HG02610 (cell line): Measurements from ENCODE around the gene MTRF1.

Source experiments
- ATAC-seq: cut with Tn5 transposase; IDR thresholded peaks from one replicate; pipeline ENCODE4 v1.9.1; 2021; ENCODE audit warnings: mild to moderate bottlenecking, moderate library complexity; ENCODE audit not compliant: unreplicated experiment

The MTRF1 gene

DNA sequence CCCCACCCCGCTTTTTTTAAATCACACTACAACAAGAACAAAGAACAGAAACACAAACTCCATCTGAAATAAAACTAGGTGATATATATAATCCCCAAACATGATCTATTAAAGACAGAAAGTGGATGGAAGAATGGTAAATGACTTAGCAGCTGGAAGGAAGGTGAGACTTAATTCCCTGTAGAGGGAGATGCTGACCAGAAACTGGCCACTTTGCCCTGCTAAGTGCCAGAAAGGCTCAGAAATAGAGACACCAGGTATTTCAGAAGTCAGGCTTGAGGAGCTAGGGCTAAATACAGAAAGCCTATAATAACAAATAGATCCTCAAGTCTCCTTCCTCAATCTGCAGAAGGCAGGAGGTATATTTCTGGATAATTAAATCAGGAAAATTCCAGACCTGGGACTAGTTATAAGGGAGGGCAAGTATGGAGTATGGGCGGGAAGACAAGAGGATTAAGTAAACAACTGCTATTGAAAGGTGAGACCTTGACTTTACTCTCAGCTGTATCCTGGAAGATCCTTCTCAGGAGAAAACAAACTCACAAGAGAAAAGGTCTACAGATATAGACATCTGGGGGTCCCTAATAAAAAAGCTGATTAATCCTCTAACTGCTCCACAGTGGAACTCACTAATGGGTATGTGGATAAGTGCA, 32.2 kb downstream of the MTRF1 start:
- no peak for ATAC-seq

DNA sequence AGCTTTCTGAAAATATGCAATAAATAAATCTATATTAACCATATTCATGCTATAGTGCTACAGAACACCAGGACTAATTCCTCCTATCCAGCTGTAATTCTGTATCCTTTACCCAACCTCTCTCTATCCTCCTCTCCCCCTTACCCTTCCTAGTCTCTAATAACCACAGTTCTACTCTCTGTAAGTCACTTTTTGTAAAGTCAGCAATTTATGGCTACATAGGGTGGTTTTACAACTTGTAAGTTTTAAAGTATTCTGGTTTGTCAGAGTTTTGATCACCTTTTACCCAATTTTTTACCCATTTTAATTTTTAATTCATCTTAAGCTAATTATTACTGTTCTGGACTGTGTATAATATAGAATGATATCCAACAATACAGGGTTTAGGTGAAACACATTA, 34.0 kb downstream of the MTRF1 start:
- ATAC-seq = no peak

DNA sequence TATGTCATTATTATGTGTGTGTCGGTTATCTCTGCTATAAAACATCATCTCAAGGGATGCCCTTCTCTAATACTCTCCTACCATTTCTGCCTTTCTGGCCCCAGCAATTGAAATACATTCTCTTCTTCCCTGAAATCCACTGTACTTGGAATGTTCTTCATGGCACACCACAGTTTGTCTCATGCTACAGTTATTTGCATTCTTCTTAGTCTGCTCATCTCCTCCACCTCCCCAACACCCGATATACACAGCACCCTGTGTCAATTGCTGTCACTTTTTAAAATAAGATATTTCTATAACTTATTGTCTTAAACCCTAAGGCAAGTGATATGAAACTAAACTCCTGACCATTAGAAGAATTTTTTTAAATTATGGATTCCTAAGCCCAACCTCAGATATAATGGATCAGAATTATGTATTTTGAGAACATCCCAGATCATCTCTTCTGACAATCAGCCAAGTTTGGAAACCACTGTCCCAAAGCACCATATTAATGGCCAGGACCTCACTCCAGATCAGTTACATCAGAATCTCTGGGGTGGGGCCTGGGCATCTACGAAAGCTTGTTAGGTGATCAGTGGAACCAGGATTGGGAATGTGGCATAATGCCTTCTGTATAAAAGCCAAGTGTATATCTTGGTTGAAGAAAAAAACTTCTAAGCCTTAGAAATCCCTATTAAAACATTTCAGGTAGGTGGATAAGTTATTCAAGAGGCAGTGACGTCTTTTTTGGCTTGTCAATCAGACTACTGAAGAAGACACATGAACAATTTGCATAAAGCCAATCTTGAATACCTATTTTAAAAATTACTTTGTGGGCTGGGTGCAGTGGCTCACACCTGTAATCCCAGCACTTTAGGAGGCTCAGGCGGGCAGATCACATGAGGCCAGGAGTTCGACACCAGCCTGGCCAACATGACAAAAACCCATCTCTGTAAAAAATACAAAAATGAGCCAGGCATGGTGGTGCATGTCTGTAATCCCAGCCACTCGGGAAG, 39.0 kb downstream of the MTRF1 start:
- ATAC-seq = no peak

GRCh38 chr13:41222259-41222852, 41.0 kb downstream of the MTRF1 start:
- ATAC-seq = peak; percentile 80

- ATAC-seq = no peak
These were observed 43.0 kb downstream of the MTRF1 start for GRCh38 chr13:41220401-41220800.

GRCh38 chr13:41216160-41216559, 47.2 kb downstream of the MTRF1 start:
- no peak for ATAC-seq

- no peak for ATAC-seq
These were observed 49.5 kb downstream of the MTRF1 start for GRCh38 chr13:41213919-41214318.

DNA sequence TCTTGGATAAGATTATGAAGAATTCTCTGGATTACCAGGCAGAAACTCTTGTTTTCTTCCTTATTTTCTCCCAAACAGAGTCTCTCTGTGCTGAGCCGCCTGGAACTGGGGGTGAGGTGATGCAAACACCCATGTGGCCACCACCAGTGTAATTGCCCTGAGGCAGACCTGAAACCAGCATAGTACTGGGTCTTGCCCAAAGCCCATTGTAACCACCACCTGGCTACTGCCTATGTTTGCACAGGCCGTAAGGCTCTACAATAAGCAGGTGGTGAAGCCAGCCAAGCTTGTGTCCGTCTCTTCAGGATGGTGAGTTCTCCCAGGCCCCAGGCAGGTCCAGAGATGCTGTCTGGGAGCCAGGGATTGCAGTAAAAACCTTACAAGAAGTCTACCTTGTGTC, 50.1 kb downstream of the MTRF1 start:
- ATAC-seq = no peak

GRCh38 chr13:41212881-41213280, 50.5 kb downstream of the MTRF1 start:
- ATAC-seq = no peak

DNA sequence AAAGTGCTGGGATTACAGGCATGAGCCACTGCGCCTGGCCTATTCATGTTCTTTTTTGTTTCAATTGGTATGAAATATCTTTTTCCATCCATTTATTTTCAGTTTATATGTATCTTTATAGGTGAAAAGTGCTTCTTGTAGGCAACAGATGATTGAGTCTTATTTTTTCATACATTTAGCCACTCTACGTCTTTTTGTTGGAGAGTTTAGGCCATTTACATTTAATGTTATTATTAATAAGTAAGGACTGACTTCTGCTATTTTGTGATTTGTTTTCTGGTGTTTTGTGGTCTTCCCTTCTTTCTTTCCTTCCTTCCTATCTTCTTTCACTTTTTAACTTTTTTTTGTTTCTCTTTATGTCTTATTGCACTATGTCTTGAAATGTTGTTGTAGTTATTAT, 52.3 kb downstream of the MTRF1 start:
- ATAC-seq = no peak

DNA sequence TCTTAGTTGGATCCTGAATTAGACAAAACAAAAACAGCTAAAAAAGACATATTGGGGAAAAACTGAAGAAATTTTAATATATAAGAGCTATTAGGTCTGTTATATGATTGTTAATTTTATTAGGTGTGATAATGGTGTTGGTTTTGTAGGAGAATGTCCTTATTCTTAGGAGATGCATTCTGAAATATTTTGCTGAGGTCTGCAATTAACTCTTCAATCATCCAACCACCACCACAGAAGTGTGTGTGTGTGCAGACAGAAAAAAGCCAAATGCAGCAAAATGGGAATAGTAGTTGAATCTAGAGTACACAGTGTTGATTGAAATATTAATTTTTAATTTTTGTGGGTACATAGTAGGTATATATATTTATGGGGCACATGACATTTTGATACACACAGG, 56.9 kb downstream of the MTRF1 start:
- no peak for ATAC-seq

DNA sequence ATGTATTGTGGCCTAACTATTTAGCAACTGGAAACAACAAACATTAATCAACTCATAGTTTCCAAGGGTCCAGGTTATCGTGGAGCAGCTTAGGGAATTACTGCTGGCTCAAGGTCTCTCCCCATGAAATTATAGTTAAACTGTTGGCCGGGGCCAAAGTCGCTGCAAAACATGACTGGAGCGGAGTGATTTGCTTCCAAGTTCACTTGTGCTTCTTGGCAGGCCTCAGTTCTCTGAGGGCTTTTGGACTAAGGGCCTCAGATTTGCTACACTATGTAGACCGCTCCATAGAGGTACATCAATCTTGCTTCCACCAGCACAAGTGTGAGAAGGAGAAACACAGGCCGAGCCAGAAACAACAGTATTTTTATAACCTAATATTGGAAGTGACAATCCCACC, 59.6 kb downstream of the MTRF1 start:
- no peak for ATAC-seq

DNA sequence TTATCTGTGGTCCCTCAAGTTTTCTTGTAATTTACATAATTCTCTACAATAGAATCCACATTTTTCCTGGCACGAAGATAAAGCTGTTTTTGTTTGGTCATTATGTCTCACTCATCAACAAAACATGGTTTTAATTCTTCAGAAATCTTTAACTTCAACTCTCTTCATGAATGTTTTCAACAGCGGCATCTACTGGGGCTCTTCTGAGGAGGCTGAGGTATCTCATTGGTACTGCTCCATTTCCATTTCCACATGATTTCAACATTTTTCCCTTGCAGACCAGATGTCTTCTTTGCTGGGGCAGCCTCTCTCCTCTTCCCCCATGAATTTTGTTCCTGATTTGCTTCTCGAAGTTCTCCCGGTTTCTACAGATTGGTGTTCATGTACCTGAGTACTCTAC, 63.2 kb downstream of the MTRF1 start:
- no peak for ATAC-seq

DNA sequence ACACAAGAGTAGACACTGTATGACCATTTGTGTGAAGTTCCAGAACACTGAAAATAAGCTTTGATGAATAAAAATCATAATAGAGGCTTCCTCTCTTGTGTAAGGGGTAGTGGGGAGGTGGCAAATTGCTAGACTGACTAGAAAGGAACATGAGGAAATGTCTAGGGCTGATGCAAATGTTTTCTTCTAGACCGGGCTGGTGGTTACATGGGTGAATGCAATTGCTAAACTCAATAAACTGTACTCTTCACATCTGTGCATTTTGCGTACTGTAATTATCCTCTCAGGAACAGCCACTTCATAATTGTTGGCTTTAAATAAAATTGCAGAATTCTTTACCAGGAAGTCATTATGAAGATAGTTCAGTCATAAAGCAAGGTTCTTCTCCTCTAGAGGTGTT, 63.9 kb downstream of the MTRF1 start:
- ATAC-seq = peak; percentile 87

- peak; percentile 25 for ATAC-seq
These were observed 64.3 kb downstream of the MTRF1 start for GRCh38 chr13:41199079-41199478.

DNA sequence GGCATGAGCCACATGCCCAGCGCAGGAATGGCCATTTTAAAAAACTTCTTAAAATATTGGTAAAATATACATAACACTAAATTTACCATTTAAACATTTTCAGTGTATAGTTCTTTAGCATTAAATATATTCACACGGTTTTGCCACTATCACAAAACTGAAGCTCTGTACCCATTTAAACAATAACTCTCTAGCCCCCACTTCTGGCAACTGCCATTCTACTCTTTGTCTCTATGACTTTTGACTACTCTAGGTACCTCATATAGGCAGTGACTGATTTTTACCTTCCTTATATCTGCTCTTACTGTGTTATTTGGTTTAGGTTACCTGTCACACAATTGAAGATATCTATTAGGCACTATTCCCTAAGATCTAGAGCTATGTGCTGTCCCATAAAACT, 66.8 kb downstream of the MTRF1 start:
- no peak for ATAC-seq

DNA sequence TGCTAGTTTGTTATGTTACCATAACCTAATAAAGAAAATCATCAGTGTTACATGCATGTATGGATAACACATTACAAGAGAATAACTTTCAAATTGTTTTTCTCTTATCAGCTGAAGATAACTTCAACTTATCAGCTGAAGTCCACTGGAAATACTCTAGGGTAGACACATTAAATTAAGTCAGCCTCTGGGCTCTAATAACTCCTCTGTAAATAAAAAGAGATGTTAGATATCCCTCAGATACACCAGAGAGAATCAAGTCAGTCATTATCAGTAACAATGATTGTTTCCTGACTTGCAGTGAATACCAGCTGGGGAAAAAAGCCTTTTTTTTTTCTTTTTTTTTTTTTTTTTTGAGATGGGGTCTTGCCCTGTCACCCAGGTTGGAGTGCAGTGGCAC, 67.4 kb downstream of the MTRF1 start:
- no peak for ATAC-seq

DNA sequence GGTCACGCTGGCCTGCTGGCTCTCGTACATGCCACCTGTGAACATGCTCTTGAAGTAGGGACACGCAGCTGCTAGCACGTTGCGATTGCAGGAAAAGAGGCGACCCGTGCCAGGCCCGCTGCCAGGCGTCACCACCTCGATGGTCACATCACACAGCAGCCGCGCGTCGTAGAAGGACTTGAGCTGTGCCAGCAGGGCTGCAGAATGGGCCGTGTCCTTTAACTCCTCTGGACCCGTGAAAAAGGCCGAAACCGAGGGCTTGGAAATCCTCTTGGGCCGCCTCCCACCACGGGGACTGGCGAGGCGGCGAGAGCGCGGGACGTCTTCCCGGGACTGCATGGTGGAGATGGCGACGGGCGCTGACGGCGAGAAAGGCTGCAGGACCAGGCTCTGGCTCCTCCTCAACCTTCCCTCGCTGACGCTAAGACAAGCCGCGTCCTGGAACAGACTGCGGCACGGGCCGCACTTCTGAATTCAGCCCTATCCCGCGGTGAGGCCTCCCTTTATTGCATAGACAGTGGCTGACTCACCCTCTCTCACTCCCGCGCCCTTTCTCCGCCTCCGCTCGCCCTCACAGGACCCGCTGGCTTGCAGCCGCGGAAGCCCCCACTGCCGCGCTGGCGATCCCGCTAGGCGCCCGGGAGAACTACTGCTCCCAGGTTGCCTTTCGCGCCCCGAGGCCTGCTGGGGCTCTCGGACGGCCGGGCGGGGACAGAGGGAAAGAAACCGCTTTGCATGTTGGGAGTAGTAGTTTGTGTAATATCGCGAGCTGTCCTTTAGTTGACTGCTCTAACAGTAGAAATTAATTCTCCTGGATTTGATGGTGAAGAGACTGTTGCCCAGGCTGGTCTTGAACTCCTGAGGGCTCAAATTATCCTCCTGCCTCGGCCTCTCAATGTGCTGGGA, 69.2 kb downstream of the MTRF1 start, which contains the start of gene KBTBD7:
TSS of gene KBTBD7 (minus strand) at position 651 of the 906 bp plus-strand sequence. CDS start at position 339, 312 bp downstream.
- ATAC-seq = peak; percentile 96

DNA sequence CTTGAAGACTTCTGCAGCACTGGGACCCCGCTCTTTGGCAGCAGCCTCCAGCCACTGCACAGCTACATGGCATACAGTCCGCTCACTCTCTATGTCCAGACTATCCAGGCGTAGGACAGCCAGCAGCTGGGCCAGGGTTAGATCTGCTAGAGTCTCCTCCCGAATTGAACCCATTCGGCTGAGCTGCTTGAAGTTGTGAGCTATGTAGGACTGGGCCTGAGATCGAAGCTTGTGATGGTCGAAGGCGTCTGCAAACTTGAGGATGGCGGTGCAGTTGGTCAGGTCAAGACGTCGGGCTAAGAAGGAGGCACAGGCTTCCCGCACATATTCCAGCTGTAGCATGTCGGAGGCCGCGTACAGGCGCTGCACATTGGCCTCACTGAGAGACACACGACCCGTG, 69.9 kb downstream of the MTRF1 start:
- no peak for ATAC-seq

DNA sequence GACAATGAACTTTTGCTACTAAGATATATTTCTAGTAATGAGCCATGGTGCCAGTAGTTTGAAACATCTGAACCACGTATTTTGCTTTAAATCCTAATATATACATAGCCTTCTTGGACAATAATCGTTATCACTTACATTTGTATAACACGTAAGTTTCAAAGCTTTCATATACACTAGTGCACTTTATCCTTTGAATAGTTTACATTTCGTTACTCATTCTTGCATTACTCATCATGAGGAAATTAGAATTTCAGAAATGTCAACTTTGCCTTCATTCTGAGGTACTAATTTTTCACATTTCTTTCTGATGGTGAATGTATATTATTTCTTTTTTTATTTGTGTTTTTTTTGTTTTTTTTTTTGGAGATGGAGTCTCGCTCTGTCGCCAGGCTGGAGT, 74.8 kb downstream of the MTRF1 start:
- ATAC-seq = no peak

GRCh38 chr13:41186481-41186880, 76.9 kb downstream of the MTRF1 start:
- no peak for ATAC-seq
